ENCODE data around the gene RNF144A. TPM values are rescaled to one million over a fixed set of nuclear protein-coding genes. Genes with fewer than 3 reads are reported as not detected.

RNF144A gene
- total and polyA plus RNA-seq, 2 donors, result 4.0 to 8.9 TPM

DNA sequence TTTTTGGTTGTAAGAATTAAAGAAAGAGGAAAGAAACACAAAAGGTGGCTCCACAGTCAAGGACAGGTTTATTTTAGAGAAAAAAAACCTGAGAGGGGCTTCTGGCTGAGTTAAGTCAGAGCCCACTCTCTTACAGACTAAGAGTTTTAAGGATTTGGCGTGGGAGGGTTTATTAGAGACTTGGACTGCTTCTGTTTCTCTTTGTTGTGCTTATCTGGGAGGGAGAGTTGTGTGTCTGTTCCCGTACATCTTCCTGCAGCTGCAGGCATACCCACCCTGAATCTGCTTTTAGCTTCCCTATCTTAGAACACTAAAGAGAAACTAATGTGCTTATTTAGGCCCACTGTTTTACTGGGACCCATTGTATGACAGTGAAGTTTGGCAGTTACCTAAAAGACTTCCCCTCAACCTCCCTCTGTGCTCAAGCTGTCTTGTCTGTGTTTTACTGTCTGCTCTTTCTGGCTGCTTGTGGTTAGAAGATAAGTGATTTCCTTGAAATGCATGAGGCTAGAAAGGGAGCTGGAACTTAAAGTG is 36.9 kb upstream of the RNF144A start:
- H3K27ac ChIP-seq (ENCODE audit: low read depth in 1 of 2, low read length in 1 of 2), result peak overlapping the region; percentile 68 to 84
- peak overlapping the region in 1 of 2 donors; percentile 13 for H3K4me3 ChIP-seq (ENCODE audit: low read length in 2 of 2)
- H3K9me3 ChIP-seq (ENCODE audit: control insufficient read depth in 2 of 2, insufficient read depth in 1 of 2, low read length in 1 of 2), result no peaks in the 10 kb centered on the region
- WGBS, result 6% methylated on average over 2 of the region's 2 CpGs
- no peaks in the 10 kb centered on the region for H3K27me3 ChIP-seq (ENCODE audit: control insufficient read depth in 2 of 2, insufficient read depth in 1 of 2, low read length in 1 of 2)
- peaks cover 0 to under 1% of the 10 kb centered on the region in 2 donors for H3K36me3 ChIP-seq (ENCODE audit: control insufficient read depth in 2 of 2, insufficient read depth in 2 of 2, low read length in 1 of 2)
- peaks cover 10 to 48% of the 10 kb centered on the region in 2 donors for H3K4me1 ChIP-seq (ENCODE audit: control insufficient read depth in 2 of 2, insufficient read depth in 2 of 2, low read length in 2 of 2)
- peak in 5 of 9 donors; percentile 42 to 82 (median 53) for DNase-seq (ENCODE audit: low read depth in 6 of 9, low spot score in 9 of 9)

DNA sequence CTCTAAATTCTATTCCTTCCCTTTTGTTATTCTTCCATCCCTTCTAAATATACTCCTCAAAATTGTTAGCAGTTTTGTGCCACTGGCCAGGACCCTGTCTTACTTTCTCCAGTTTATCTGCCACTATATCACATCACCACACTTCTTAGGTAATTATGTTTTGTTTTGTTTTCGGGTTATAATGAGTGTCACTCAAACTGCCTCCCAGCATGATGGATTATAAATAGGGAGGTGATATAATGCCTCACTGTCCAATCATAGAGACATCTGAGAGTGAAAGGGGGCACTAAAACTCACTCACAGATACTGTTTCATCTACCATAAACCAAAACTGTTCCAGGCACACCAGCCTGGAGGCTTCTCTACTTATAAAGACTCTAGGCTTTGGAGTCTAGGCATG is 36.2 kb upstream of the RNF144A start:
- no peak for DNase-seq (ENCODE audit: low read depth in 6 of 9, low spot score in 9 of 9)
- Histone ChIP-seq H3K9me3 (ENCODE audit: control insufficient read depth in 2 of 2, insufficient read depth in 1 of 2, low read length in 1 of 2) (no peaks in the 10 kb centered on the region), H3K4me1 (ENCODE audit: control insufficient read depth in 2 of 2, insufficient read depth in 2 of 2, low read length in 2 of 2) (peaks cover 10 to 45% of the 10 kb centered on the region in 2 donors), H3K4me3 (ENCODE audit: low read length in 2 of 2) (no peak overlapping the region), H3K27me3 (ENCODE audit: control insufficient read depth in 2 of 2, insufficient read depth in 1 of 2, low read length in 1 of 2) (no peaks in the 10 kb centered on the region), H3K27ac (ENCODE audit: low read depth in 1 of 2, low read length in 1 of 2) (peak overlapping the region in 1 of 2 donors; percentile 58), H3K36me3 (ENCODE audit: control insufficient read depth in 2 of 2, insufficient read depth in 2 of 2, low read length in 1 of 2) (no peaks in the 10 kb centered on the region)
- 57% methylated on average over 1 of the region's 1 CpG for WGBS

DNA sequence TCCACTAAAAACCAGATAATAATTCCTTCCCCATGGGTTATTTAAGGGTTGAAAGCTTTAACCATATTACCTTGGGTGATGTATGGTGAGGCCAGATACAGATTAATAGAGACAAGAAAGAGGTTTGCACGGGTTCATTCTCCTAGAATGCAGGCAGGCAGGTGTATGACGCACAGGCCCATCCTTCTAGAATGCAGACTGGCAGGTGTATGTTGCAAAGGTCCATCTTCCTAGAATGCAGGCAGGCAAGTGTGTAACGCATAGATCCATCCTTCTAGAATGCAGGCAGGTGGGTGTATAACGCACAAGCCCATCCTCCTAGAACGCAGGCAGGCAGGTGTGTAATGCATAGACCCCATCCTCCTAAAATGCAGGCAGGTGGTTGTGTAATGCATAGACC is 35.7 kb upstream of the RNF144A start:
- no peaks in the 10 kb centered on the region for H3K36me3 ChIP-seq (ENCODE audit: control insufficient read depth in 2 of 2, insufficient read depth in 2 of 2, low read length in 1 of 2)
- H3K27me3 ChIP-seq (ENCODE audit: control insufficient read depth in 2 of 2, insufficient read depth in 1 of 2, low read length in 1 of 2), result no peaks in the 10 kb centered on the region
- peaks cover 10 to 42% of the 10 kb centered on the region in 2 donors for H3K4me1 ChIP-seq (ENCODE audit: control insufficient read depth in 2 of 2, insufficient read depth in 2 of 2, low read length in 2 of 2)
- WGBS, result 93% methylated on average over 5 of the region's 5 CpGs
- no peak for DNase-seq (ENCODE audit: low read depth in 6 of 9, low spot score in 9 of 9)
- no peaks in the 10 kb centered on the region for H3K9me3 ChIP-seq (ENCODE audit: control insufficient read depth in 2 of 2, insufficient read depth in 1 of 2, low read length in 1 of 2)
- H3K27ac ChIP-seq (ENCODE audit: low read depth in 1 of 2, low read length in 1 of 2), result peak overlapping the region in 1 of 2 donors; percentile 58
- H3K4me3 ChIP-seq (ENCODE audit: low read length in 2 of 2), result no peak overlapping the region

DNA sequence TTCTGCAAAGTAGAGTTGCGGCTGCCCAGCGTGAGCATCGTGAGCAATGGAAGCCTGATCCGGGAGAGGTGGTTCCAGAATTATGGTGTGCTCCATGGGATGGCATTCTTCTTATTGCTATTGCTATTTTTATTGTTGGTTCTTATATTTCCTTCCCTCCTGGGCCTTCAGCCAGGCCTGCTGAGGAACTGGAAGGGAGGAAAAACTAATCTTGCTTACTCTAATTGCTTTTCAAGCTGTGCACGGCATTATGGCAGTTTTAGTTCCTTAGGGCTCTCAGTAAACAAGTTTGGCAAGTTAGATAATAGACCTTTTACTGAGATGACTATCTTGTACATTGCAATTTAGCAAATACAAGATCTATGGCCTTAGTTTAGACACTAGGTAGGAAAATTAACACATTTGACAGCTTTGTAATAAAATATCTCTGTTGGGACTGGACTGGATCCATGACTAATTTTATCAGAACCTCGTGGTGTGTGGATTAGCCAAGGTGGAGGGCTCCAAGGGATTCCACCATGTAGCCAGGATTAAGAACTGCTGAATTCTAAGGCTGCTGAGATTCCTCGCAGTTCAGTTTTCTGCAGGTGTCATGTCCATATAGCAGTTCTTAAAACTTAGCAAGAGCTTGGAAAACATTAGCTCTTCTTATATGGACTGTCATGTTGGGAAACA is 33.6 kb upstream of the RNF144A start:
- H3K4me1 ChIP-seq (ENCODE audit: control insufficient read depth in 2 of 2, insufficient read depth in 2 of 2, low read length in 2 of 2), result peaks cover 18 to 47% of the 10 kb centered on the region in 2 donors
- DNase-seq (ENCODE audit: low read depth in 6 of 9, low spot score in 9 of 9), result no peak
- no peak overlapping the region for H3K27ac ChIP-seq (ENCODE audit: low read depth in 1 of 2, low read length in 1 of 2)
- no peak overlapping the region for H3K4me3 ChIP-seq (ENCODE audit: low read length in 2 of 2)
- H3K27me3 ChIP-seq (ENCODE audit: control insufficient read depth in 2 of 2, insufficient read depth in 1 of 2, low read length in 1 of 2), result no peaks in the 10 kb centered on the region
- H3K9me3 ChIP-seq (ENCODE audit: control insufficient read depth in 2 of 2, insufficient read depth in 1 of 2, low read length in 1 of 2), result no peaks in the 10 kb centered on the region
- WGBS, result 89% methylated on average over 7 of the region's 7 CpGs
- H3K36me3 ChIP-seq (ENCODE audit: control insufficient read depth in 2 of 2, insufficient read depth in 2 of 2, low read length in 1 of 2), result no peaks in the 10 kb centered on the region

DNA sequence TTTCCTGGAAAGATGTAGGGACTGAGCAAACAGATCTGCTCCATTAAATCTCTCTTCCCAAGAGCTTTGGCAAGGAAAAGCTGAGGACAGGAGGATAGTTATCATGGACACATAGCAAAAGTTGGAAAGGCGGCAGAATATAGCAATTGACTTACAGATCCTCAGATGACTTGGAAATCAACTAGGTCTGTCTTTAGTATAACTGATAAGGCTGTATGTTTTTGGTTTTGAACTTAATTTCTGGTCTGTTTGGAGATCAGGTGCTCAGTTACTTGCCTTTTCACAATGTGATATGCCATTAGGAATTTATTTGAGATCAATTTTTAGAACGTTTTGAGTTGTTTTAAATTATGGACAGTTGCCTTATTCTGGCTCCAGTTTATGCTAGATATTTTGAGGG is 31.7 kb upstream of the RNF144A start:
- peaks cover 0 to 2% of the 10 kb centered on the region in 2 donors for H3K36me3 ChIP-seq (ENCODE audit: control insufficient read depth in 2 of 2, insufficient read depth in 2 of 2, low read length in 1 of 2)
- H3K4me1 ChIP-seq (ENCODE audit: control insufficient read depth in 2 of 2, insufficient read depth in 2 of 2, low read length in 2 of 2), result peaks cover 14 to 41% of the 10 kb centered on the region in 2 donors
- H3K4me3 ChIP-seq (ENCODE audit: low read length in 2 of 2), result no peak overlapping the region
- WGBS, result 97% methylated on average over 2 of the region's 2 CpGs
- H3K27me3 ChIP-seq (ENCODE audit: control insufficient read depth in 2 of 2, insufficient read depth in 1 of 2, low read length in 1 of 2), result no peaks in the 10 kb centered on the region
- DNase-seq (ENCODE audit: low read depth in 6 of 9, low spot score in 9 of 9), result no peak
- H3K27ac ChIP-seq (ENCODE audit: low read depth in 1 of 2, low read length in 1 of 2), result no peak overlapping the region
- H3K9me3 ChIP-seq (ENCODE audit: control insufficient read depth in 2 of 2, insufficient read depth in 1 of 2, low read length in 1 of 2), result no peaks in the 10 kb centered on the region

DNA sequence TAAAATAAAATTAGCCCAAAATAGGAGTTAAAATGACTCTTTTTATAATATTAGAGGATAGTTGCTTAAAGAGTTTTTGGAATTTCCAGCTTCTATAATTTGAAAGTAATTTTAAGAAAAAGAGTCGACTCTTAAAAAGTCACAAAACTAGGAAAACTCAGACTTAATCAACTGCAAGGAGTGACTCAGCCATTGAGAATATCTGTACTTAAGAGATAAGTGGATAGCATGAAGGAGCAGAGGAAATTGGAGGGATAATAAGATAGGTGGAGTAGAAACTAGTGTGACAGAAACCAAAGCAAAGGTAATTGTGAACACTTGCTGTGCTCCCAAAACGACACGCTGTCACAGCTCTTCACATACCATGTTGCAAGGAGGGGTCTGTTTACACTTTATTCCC is 31.2 kb upstream of the RNF144A start:
- no peak overlapping the region for H3K27ac ChIP-seq (ENCODE audit: low read depth in 1 of 2, low read length in 1 of 2)
- no peaks in the 10 kb centered on the region for H3K9me3 ChIP-seq (ENCODE audit: control insufficient read depth in 2 of 2, insufficient read depth in 1 of 2, low read length in 1 of 2)
- WGBS, result 91% methylated on average over 3 of the region's 3 CpGs
- no peak for DNase-seq (ENCODE audit: low read depth in 6 of 9, low spot score in 9 of 9)
- peaks cover 0 to 2% of the 10 kb centered on the region in 2 donors for H3K36me3 ChIP-seq (ENCODE audit: control insufficient read depth in 2 of 2, insufficient read depth in 2 of 2, low read length in 1 of 2)
- no peaks in the 10 kb centered on the region for H3K27me3 ChIP-seq (ENCODE audit: control insufficient read depth in 2 of 2, insufficient read depth in 1 of 2, low read length in 1 of 2)
- no peak overlapping the region for H3K4me3 ChIP-seq (ENCODE audit: low read length in 2 of 2)
- H3K4me1 ChIP-seq (ENCODE audit: control insufficient read depth in 2 of 2, insufficient read depth in 2 of 2, low read length in 2 of 2), result peaks cover 13 to 40% of the 10 kb centered on the region in 2 donors

DNA sequence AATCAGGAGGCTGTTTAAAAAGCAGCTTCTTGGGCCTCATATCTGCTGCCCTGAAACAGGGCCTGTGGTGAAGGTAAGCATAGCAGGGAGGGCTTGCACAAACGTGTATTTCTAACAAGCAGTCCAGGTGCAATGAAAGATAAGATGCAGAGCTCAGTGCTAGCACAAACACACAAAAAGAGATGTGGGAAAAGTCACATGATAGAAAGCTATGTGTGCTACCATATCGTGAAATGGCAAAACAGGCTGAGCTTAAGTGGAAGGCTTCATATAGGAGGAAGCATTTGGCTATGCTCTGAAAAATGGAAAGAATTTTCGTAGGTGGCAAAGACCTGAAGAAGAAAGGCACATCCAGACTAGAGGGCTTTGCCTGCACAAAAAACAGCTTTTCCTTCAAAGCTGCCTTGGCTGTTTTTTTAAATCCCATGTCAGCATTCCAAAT is 29.4 kb upstream of the RNF144A start:
- Histone ChIP-seq H3K27ac (ENCODE audit: low read depth in 1 of 2, low read length in 1 of 2) (peak overlapping the region; percentile 42 to 81), H3K4me1 (ENCODE audit: control insufficient read depth in 2 of 2, insufficient read depth in 2 of 2, low read length in 2 of 2) (peaks cover 13 to 29% of the 10 kb centered on the region in 2 donors), H3K27me3 (ENCODE audit: control insufficient read depth in 2 of 2, insufficient read depth in 1 of 2, low read length in 1 of 2) (no peaks in the 10 kb centered on the region), H3K9me3 (ENCODE audit: control insufficient read depth in 2 of 2, insufficient read depth in 1 of 2, low read length in 1 of 2) (no peaks in the 10 kb centered on the region), H3K36me3 (ENCODE audit: control insufficient read depth in 2 of 2, insufficient read depth in 2 of 2, low read length in 1 of 2) (peaks cover 3 to 4% of the 10 kb centered on the region in 2 donors), H3K4me3 (ENCODE audit: low read length in 2 of 2) (no peak overlapping the region)
- WGBS, result 23% methylated on average over 3 of the region's 3 CpGs
- peak in 6 of 9 donors; percentile 36 to 82 (median 58) for DNase-seq (ENCODE audit: low read depth in 6 of 9, low spot score in 9 of 9)

DNA sequence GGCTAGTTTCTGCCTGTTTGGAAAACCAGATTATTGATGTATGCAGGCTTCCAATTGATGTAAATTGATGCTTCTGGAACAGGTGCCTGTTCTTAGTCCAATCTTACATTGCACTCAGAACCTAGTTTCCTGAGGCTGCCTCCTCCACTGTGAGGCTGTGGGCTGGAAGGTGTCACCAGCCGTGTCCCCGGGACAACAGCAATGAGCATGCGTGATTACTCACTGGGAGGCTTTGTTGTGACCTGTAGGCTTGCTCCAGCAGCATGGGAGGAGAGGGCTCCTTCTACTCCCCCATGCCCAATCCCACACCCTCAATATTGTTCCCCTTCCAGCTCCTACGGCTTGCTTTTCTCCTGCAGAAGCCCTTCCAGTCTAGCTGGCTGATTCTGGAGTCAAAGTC is 28.5 kb upstream of the RNF144A start:
- H3K27ac ChIP-seq (ENCODE audit: low read depth in 1 of 2, low read length in 1 of 2), result no peak overlapping the region
- H3K4me3 ChIP-seq (ENCODE audit: low read length in 2 of 2), result no peak overlapping the region
- WGBS, result 98% methylated on average over 4 of the region's 4 CpGs
- peaks cover 3 to 5% of the 10 kb centered on the region in 2 donors for H3K36me3 ChIP-seq (ENCODE audit: control insufficient read depth in 2 of 2, insufficient read depth in 2 of 2, low read length in 1 of 2)
- H3K9me3 ChIP-seq (ENCODE audit: control insufficient read depth in 2 of 2, insufficient read depth in 1 of 2, low read length in 1 of 2), result no peaks in the 10 kb centered on the region
- no peaks in the 10 kb centered on the region for H3K27me3 ChIP-seq (ENCODE audit: control insufficient read depth in 2 of 2, insufficient read depth in 1 of 2, low read length in 1 of 2)
- DNase-seq (ENCODE audit: low read depth in 6 of 9, low spot score in 9 of 9), result no peak
- H3K4me1 ChIP-seq (ENCODE audit: control insufficient read depth in 2 of 2, insufficient read depth in 2 of 2, low read length in 2 of 2), result peaks cover 13 to 23% of the 10 kb centered on the region in 2 donors

DNA sequence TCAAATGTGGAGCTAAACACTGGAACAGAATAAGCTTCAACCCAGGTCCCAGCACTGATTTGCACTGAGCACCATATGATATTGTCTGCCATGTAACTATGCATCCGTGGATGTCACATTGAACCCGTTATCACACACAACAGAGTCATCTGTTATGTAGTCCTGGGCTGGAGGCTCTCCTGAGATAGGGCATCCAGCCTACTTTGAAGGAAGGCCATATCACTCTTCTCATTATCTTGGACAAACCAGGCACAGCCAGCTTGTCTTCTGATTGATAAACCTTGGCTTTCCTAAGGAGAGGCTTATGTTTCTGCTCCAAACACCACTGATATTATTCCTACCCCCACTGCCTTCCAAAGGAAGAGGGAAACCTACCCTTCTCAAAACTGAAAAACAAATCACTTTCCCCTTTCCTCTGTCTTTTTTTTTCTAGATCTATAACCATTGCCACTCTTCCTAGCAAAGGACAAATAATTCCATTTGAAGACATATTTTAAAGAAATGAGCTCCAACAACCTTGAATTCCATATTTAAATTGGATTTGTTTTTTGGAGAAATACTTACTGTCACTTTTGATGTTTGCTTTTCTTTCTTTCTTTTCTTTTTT is 23.2 kb upstream of the RNF144A start:
- peaks cover 6 to 15% of the 10 kb centered on the region in 2 donors for H3K36me3 ChIP-seq (ENCODE audit: control insufficient read depth in 2 of 2, insufficient read depth in 2 of 2, low read length in 1 of 2)
- DNase-seq (ENCODE audit: low read depth in 6 of 9, low spot score in 9 of 9), result no peak
- no peaks in the 10 kb centered on the region for H3K4me1 ChIP-seq (ENCODE audit: control insufficient read depth in 2 of 2, insufficient read depth in 2 of 2, low read length in 2 of 2)
- no peaks in the 10 kb centered on the region for H3K27me3 ChIP-seq (ENCODE audit: control insufficient read depth in 2 of 2, insufficient read depth in 1 of 2, low read length in 1 of 2)
- no peak overlapping the region for H3K27ac ChIP-seq (ENCODE audit: low read depth in 1 of 2, low read length in 1 of 2)
- H3K9me3 ChIP-seq (ENCODE audit: control insufficient read depth in 2 of 2, insufficient read depth in 1 of 2, low read length in 1 of 2), result no peaks in the 10 kb centered on the region
- WGBS, result 96% methylated on average over 2 of the region's 2 CpGs
- no peak overlapping the region for H3K4me3 ChIP-seq (ENCODE audit: low read length in 2 of 2)

All from thymus (tissue), 11 donors.